HCT116 (cell line): ENCODE measurements around the gene MTSS2. TPM values are rescaled to one million over a fixed set of nuclear protein-coding genes. Genes with fewer than 3 reads are reported as not detected.

Experiments used
- ATAC-seq: fragments of 200-7000 bp; cut with Tn5 transposase; 2 replicates; pipeline ENCODE4 v1.9.1; 2020; ENCODE audit warnings: mild to moderate bottlenecking, moderate library complexity
- BruUV-seq: library from RNA; stranded (reverse); fragments of 400-500 nt; replicated peaks from 2 replicates; lab custom pipeline; 2021; lab: Mats Ljungman, UMichigan
- CTCF ChIA-PET: fragments of 300-600 bp; sonication (Branson Sonifier 250); formaldehyde crosslinking; loops from one replicate; lab custom pipeline; 2021; ENCODE audit warnings: antibody characterized with exemption; lab: Charles Lee
- POLR2A ChIA-PET: fragments of 300-600, 350-600 bp; sonication (Branson Sonifier 250); formaldehyde crosslinking; loops from one replicate; lab custom pipeline; 2021; ENCODE audit warnings: antibody characterized with exemption; lab: Charles Lee
- RAD21 ChIA-PET, 2 experiments: fragments of 300-600 bp; sonication (Branson Sonifier 250); formaldehyde crosslinking; loops; one replicate each; lab custom pipeline; 2023; ENCODE audit warnings: low total read pairs in 2 of 2; ENCODE audit not compliant: uncharacterized antibody in 2 of 2, unreplicated experiment in 2 of 2, low non-redundant PET in 1 of 2; lab: Charles Lee
- DNase-seq: peaks from one replicate; pipeline ENCODE4 v3.0.0-alpha.2; 2010; ENCODE audit warnings: low read depth, low spot score
- H2AFZ ChIP-seq: fragments of 200-600 bp; shearing (Covaris generic), sonication (generic); 2 replicates; pipeline ENCODE4 v1.6.1; 2017; ENCODE audit warnings: low read depth, mixed run types, mixed read lengths, antibody characterized with exemption, low read length; ENCODE audit not compliant: poor library complexity, severe bottlenecking
- H3K27ac ChIP-seq: 2 replicates; pipeline ENCODE4 v1.5.1; 2012; ENCODE audit warnings: low read depth, low read length
- H3K27me3 ChIP-seq: fragments of 200-600 bp; sonication (generic); 2 replicates; pipeline ENCODE4 v1.6.1; 2016; ENCODE audit warnings: mixed run types, low read length, mixed read lengths; ENCODE audit not compliant: insufficient read depth
- H3K36me3 ChIP-seq, 2 experiments: fragments of 200-500 bp in 1 of 2; fragments of 200-600 bp in 1 of 2; sonication (Bioruptor generic) in 1 of 2; sonication (generic) in 1 of 2; 2 replicates each; pipeline versions ENCODE4 v1.5.1 to v1.6.1; 2014 to 2016; ENCODE audit warnings: low read length in 2 of 2, inconsistent platforms in 1 of 2, mixed read lengths in 1 of 2, mixed run types in 1 of 2; ENCODE audit not compliant: insufficient read depth in 2 of 2, control insufficient read depth in 1 of 2
- H3K4me1 ChIP-seq, 2 experiments: fragments of 200-600 bp in 1 of 2; sonication (generic) in 1 of 2; 2 replicates each; pipeline versions ENCODE4 v1.5.1 to v1.6.1; 2012 to 2017; ENCODE audit warnings: low read length in 2 of 2, inconsistent platforms in 1 of 2, mild to moderate bottlenecking in 1 of 2, mixed read lengths in 1 of 2, mixed run types in 1 of 2, moderate library complexity in 1 of 2; ENCODE audit not compliant: insufficient read depth in 2 of 2, control insufficient read depth in 1 of 2
- H3K4me2 ChIP-seq: fragments of 200-600 bp; sonication (generic); 2 replicates; pipeline ENCODE4 v1.6.1; 2017; ENCODE audit warnings: mixed run types, low read length, mixed read lengths
- H3K4me3 ChIP-seq, 2 experiments: fragments of 200-600 bp in 1 of 2; sonication (generic) in 1 of 2; replicated peaks in 1 of 2; 2 replicates each; pipeline ENCODE4 v1.5.1; 2011 to 2016; ENCODE audit warnings: low read length in 2 of 2, control low read depth in 1 of 2, low read depth in 1 of 2, mild to moderate bottlenecking in 1 of 2, mixed read lengths in 1 of 2, mixed run types in 1 of 2
- H3K79me2 ChIP-seq: fragments of 200-600 bp; sonication (generic); 2 replicates; pipeline ENCODE4 v1.6.1; 2017; ENCODE audit warnings: mild to moderate bottlenecking, mixed run types, low read length, moderate library complexity, mixed read lengths; ENCODE audit not compliant: insufficient read depth
- H3K9ac ChIP-seq: fragments of 200-600 bp; sonication (generic); 2 replicates; pipeline ENCODE4 v1.6.1; 2016; ENCODE audit warnings: low read length, mixed read lengths
- H3K9me2 ChIP-seq: fragments of 200-600 bp; sonication (generic), shearing (Covaris generic); 2 replicates; pipeline ENCODE4 v1.6.1; 2017; ENCODE audit warnings: mixed run types, mild to moderate bottlenecking, moderate library complexity; ENCODE audit not compliant: insufficient read depth
- H3K9me3 ChIP-seq, 2 experiments: fragments of 200-500 bp in 1 of 2; fragments of 200-600 bp in 1 of 2; sonication (Bioruptor generic) in 1 of 2; sonication (generic) in 1 of 2; 2 replicates each; pipeline ENCODE4 v1.6.1; 2014 to 2017; ENCODE audit warnings: low read length in 2 of 2, mixed read lengths in 2 of 2, inconsistent platforms in 1 of 2, low read depth in 1 of 2, mild to moderate bottlenecking in 1 of 2, mixed run types in 1 of 2, moderate library complexity in 1 of 2; ENCODE audit not compliant: control insufficient read depth in 1 of 2, insufficient read depth in 1 of 2
- H4K20me1 ChIP-seq: fragments of 200-600 bp; sonication (generic), shearing (Covaris generic); 2 replicates; pipeline ENCODE4 v1.6.1; 2017; ENCODE audit warnings: mixed run types, mild to moderate bottlenecking, moderate library complexity; ENCODE audit not compliant: insufficient read depth
- ATF3 ChIP-seq: IDR thresholded peaks from 2 replicates; pipeline ENCODE4 v1.6.1; 2012
- CBX3 ChIP-seq: IDR thresholded peaks from 2 replicates; pipeline ENCODE4 v1.6.1; 2012; ENCODE audit warnings: low read depth
- CEBPB ChIP-seq: IDR thresholded peaks from 2 replicates; pipeline ENCODE4 v1.6.1; 2012; ENCODE audit warnings: low read depth
- EGR1 ChIP-seq: IDR thresholded peaks from 2 replicates; pipeline ENCODE4 v1.6.1; 2012; ENCODE audit warnings: low read depth
- ELF1 ChIP-seq: IDR thresholded peaks from 2 replicates; pipeline ENCODE4 v1.6.1; 2012; ENCODE audit warnings: low read depth, borderline replicate concordance
- EZH2phosphoT487 ChIP-seq: fragments of 200-600 bp; IDR thresholded peaks from 2 replicates; pipeline ENCODE4 v1.6.1; 2018; ENCODE audit warnings: antibody characterized with exemption, borderline replicate concordance
- FOSL1 ChIP-seq: IDR thresholded peaks from 2 replicates; pipeline ENCODE4 v1.6.1; 2012; ENCODE audit warnings: low read depth
- POLR2A ChIP-seq: IDR thresholded peaks from 2 replicates; pipeline ENCODE4 v1.7.0; 2011; ENCODE audit warnings: borderline replicate concordance; ENCODE audit not compliant: insufficient read depth, insufficient read length; ENCODE audit errors: extremely low read depth
- POLR2AphosphoS5 ChIP-seq: IDR thresholded peaks from 2 replicates; pipeline ENCODE4 v1.6.1; 2011; ENCODE audit warnings: mild to moderate bottlenecking, low read depth, low read length, moderate library complexity
- RAD21 ChIP-seq: IDR thresholded peaks from 2 replicates; pipeline ENCODE4 v1.6.1; 2012; ENCODE audit warnings: low read depth, mild to moderate bottlenecking
- SP1 ChIP-seq: IDR thresholded peaks from 2 replicates; pipeline ENCODE4 v1.6.1; 2012; ENCODE audit warnings: low read depth
- TCF7L2 ChIP-seq: IDR thresholded peaks from 2 replicates; pipeline ENCODE4 v1.7.0; 2011; ENCODE audit warnings: borderline replicate concordance, inconsistent platforms; ENCODE audit not compliant: insufficient read depth, insufficient read length; ENCODE audit errors: extremely low read depth
- ZFX ChIP-seq: fragments of 450-650 bp; IDR thresholded peaks from 2 replicates; pipeline ENCODE4 v1.6.1; 2017
- ZNF274 ChIP-seq: fragments of 200-500 bp; sonication (Bioruptor generic); IDR thresholded peaks from 2 replicates; pipeline ENCODE4 v1.6.1; 2014; ENCODE audit warnings: mild to moderate bottlenecking, low read depth, low read length, inconsistent platforms
- intact Hi-C: fragments of 100-400 bp; cut with micrococcal nuclease; formaldehyde crosslinking; loops from 2 replicates; pipeline ENCODE4 v1.10.0; 2022
- total RNA-seq: library from RNA; stranded (reverse); gene quantifications from one replicate; pipeline ENCODE4 v1.2.1, GENCODE V29; 2021; ENCODE audit not compliant: unreplicated experiment
- TF ChIP-seq, protein P1 (sequence below): IDR thresholded peaks from 2 replicates; pipeline ENCODE4 v1.6.1; 2012
- TF ChIP-seq, protein P2 (sequence below): IDR thresholded peaks from 2 replicates; pipeline ENCODE4 v1.6.1; 2012; ENCODE audit warnings: low read depth

MTSS2 gene
- total RNA-seq, 1 experiment from 2014 or later: 41.8 TPM

DNA sequence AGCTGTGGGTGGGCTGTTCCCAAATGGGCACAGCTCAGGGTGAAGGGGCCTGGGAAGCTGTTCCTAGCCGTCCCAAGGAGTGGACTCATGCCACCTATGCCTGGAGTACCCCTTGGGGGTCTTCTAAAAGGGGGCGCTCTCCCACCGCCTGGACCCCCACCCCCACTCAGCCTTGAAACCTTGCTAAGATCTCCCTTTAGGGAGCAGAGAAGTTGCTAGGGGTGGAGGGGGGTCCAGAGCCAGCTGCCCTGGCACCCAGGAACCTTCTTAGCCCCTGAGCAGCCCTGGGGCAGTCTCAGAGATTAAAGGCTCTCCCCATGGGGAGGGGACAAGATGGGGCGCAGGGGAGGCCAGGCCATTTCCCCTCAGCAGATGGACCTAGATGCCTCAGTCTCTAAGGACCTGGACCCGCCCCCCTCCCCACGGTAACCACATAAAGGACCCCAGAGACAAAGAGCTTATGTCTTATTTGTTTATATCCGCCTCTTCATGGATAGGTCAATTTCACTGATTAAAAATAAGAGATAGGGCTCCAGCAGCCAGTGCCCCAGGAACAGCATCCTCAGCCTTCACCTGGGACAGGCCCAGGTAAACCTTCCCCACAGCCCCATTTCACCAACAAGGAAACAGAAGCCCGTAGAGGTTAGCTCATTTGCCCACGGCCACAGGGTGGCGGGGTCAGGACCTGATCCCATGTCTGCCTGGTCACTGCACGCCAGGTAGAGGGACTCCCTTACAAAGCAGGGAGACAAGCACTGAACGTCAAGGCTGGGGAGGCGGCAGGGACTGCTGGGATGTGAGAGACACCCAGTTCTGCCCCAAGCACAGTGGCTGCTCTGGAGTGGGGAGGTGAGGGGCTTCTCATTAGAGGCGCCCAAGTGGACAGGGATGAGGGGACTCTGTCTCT, 3.4 kb downstream of the MTSS2 start:
- Histone ChIP-seq H3K9ac (no peak overlapping the region), H3K4me1 (peaks cover 19 to 30% of the 10 kb centered on the region in 2 experiments)
- intact Hi-C loops: no loop called here

GRCh38 chr16:70681382-70682238, 4.2 kb downstream of the MTSS2 start:
- no TSS peak for BruUV-seq
- Histone ChIP-seq H2AFZ (no peak overlapping the region), H3K4me3 (no peak overlapping the region), H3K4me2 (no peak overlapping the region), H3K27me3 (no peaks in the 10 kb centered on the region), H3K4me1 (peaks cover 10 to 21% of the 10 kb centered on the region in 2 experiments), H3K36me3 (peaks cover 13 to 21% of the 10 kb centered on the region in 2 experiments; a peak in 3 of 4 replicates), H3K9me3 (no peaks in the 10 kb centered on the region), H3K27ac (no peak overlapping the region; the same call in 1 of the 2 replicates), H3K79me2 (peaks cover 54% of the 10 kb centered on the region), H3K9ac (no peak overlapping the region), H3K9me2 (no peaks in the 10 kb centered on the region), H4K20me1 (no peaks in the 10 kb centered on the region)
- ChIA-PET POLR2A (no interaction called here), RAD21 (no interaction called here), CTCF (interaction anchor here (0.5 to 3.4 kb wide), 3 partner anchors 89 to 272 kb away, joined by 3 to 19 read pairs (median 4); no protein-coding TSS in a partner anchor)
- intact Hi-C loops: no loop called here
- ATAC-seq: no peak
- TF ChIP-seq, protein P1, sequence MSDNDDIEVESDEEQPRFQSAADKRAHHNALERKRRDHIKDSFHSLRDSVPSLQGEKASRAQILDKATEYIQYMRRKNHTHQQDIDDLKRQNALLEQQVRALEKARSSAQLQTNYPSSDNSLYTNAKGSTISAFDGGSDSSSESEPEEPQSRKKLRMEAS: no peak
- TF ChIP-seq ZNF274 (no peak), POLR2A (no peak), ATF3 (no peak), ZFX (no peak; the same call in 1 of the 2 replicates), ELF1 (no peak), CEBPB (no peak)
- TF ChIP-seq, protein P2, sequence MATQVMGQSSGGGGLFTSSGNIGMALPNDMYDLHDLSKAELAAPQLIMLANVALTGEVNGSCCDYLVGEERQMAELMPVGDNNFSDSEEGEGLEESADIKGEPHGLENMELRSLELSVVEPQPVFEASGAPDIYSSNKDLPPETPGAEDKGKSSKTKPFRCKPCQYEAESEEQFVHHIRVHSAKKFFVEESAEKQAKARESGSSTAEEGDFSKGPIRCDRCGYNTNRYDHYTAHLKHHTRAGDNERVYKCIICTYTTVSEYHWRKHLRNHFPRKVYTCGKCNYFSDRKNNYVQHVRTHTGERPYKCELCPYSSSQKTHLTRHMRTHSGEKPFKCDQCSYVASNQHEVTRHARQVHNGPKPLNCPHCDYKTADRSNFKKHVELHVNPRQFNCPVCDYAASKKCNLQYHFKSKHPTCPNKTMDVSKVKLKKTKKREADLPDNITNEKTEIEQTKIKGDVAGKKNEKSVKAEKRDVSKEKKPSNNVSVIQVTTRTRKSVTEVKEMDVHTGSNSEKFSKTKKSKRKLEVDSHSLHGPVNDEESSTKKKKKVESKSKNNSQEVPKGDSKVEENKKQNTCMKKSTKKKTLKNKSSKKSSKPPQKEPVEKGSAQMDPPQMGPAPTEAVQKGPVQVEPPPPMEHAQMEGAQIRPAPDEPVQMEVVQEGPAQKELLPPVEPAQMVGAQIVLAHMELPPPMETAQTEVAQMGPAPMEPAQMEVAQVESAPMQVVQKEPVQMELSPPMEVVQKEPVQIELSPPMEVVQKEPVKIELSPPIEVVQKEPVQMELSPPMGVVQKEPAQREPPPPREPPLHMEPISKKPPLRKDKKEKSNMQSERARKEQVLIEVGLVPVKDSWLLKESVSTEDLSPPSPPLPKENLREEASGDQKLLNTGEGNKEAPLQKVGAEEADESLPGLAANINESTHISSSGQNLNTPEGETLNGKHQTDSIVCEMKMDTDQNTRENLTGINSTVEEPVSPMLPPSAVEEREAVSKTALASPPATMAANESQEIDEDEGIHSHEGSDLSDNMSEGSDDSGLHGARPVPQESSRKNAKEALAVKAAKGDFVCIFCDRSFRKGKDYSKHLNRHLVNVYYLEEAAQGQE: no peak
- no peak for DNase-seq

More for the DNA sequence above, 3.4 kb downstream of the MTSS2 start:
- H3K36me3 ChIP-seq: peaks cover 8 to 21% of the 10 kb centered on the region in 2 experiments; a peak in 2 of 4 replicates
- ChIA-PET POLR2A (no interaction called here), CTCF (interaction anchor here (1.5 kb wide), 1 partner anchor 88 kb away, joined by 4 read pairs; no protein-coding TSS in a partner anchor), RAD21 (no interaction called here)
- no peak overlapping the region for H3K4me2 ChIP-seq
- DNase-seq: no peak
- no peaks in the 10 kb centered on the region for H3K27me3 ChIP-seq
- TF ChIP-seq RAD21 (no peak), ELF1 (no peak), POLR2AphosphoS5 (no peak), CBX3 (no peak), EZH2phosphoT487 (no peak), TCF7L2 (no peak), EGR1 (no peak), SP1 (no peak), FOSL1 (no peak)
- no peaks in the 10 kb centered on the region for H4K20me1 ChIP-seq
- peaks cover 54% of the 10 kb centered on the region for H3K79me2 ChIP-seq
- H2AFZ ChIP-seq: no peak overlapping the region
- no peaks in the 10 kb centered on the region for H3K9me2 ChIP-seq
- H3K27ac ChIP-seq: no peak overlapping the region; the same call in 1 of the 2 replicates
- BruUV-seq: no TSS peak
- ATAC-seq: no peak
- H3K4me3 ChIP-seq: no peak overlapping the region
- no peaks in the 10 kb centered on the region for H3K9me3 ChIP-seq
